ENCODE data around the gene ASIC4. TPM values are rescaled to one million over a fixed set of nuclear protein-coding genes. Genes with fewer than 3 reads are reported as not detected.

The ASIC4 gene
- total and polyA plus RNA-seq, 2 of the 4 experiments (the other 2 are of a cell fraction), result 0.10 TPM; not detected in 1

DNA sequence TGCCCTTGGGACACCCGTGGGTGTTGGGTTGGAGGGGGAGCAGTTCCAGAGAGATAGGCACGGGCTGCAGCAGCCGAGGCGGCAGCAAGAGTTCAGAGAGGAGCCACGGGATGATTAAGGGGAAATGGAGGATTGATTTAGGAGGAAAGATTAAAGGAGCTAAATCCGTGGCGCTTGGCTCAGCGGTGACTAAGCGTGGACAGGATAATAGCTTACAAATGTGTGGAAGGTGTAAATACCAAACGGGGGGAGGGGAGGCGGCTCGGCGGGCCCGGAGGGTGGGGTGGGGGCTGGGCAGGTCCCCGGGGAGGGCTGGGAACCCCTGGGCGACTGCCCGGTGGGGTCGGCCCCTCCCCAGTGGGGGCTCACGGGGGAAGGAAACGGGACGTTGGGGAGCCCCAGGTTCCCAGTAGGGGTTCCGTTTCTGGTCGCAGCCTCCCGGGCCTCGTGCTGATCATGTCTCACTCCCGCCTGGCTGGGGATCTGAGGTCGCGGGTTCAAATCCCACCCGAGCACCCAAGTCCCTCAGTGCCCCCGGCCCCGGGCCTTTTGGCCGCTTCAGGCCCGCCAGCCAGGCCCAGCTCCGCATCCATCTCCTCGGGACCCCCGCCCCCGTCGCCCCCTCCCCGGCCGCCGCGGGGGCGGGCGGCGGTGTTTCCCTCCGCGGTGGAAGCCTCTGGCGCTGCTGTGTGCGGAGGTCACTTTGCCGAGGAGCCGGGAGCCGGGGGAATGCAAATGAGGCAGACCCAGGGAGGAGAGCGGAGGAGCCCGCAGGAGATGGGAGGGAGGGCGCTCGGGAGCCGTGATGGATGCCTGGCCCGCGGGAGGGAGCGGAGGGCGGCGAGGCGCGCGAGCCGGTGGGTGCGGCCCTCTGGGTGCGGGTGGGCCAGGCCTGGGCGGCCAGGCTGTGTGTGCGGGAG lies 8.1 kb downstream of the ASIC4 start:
- no peak overlapping the region for H3K23ac ChIP-seq (ENCODE audit: low read depth, low read length)
- 0 out of 2 replicates have a peak overlapping the region, but pooled peaks have one; percentile 8 for H3K18ac ChIP-seq (ENCODE audit: low read depth, low read length)
- H2BK5ac ChIP-seq (ENCODE audit: low read depth, low read length, poor library complexity, severe bottlenecking), result peak overlapping the region; percentile 73
- H3K36me3 ChIP-seq (ENCODE audit: control insufficient read depth, insufficient read depth, low read length), result no peaks in the 10 kb centered on the region
- in situ Hi-C loops (cut with MboI; ENCODE audit: low sequenced_read_pairs) (no loop called here), intact Hi-C loops (cut with micrococcal nuclease) (loop anchor here (5.0 kb wide), 1 partner anchor 65 kb away; no protein-coding TSS in a partner anchor), dilution Hi-C loops (cut with HindIII; ENCODE audit: low sequenced_read_pairs, unreplicated experiment) (no loop called here)
- H3K27me3 ChIP-seq (ENCODE audit: control insufficient read depth, insufficient read depth, low read length), result peaks cover 34% of the 10 kb centered on the region
- H4K8ac ChIP-seq (ENCODE audit: low read depth in 2 of 2, low read length in 2 of 2), result peak overlapping the region; percentile 22 to 55; a peak in 3 of 4 replicates
- H2AK9ac ChIP-seq (replicated peaks; ENCODE audit: low read depth, low read length, poor library complexity), result peak overlapping the region; percentile 87
- POLR2A ChIA-PET (ENCODE audit: unreplicated experiment), result no interaction called here
- H3K4me2 ChIP-seq (ENCODE audit: low read depth, low read length), result peak overlapping the region; percentile 50
- no peak overlapping the region for H3K4me3 ChIP-seq (ENCODE audit: insufficient read depth, low read depth, low read length)
- BruUV-seq (replicated peaks), result no TSS peak
- peak overlapping the region; percentile 88 for H2AFZ ChIP-seq (replicated peaks; ENCODE audit: low read length, poor library complexity)
- no peak overlapping the region for H3K9ac ChIP-seq (ENCODE audit: low read depth, low read length)
- peak overlapping the region; percentile 57 for H4K91ac ChIP-seq (ENCODE audit: insufficient read depth, low read depth, low read length)
- H3K79me1 ChIP-seq (ENCODE audit: low read depth in 1 of 2, low read length in 2 of 2), result no peaks in the 10 kb centered on the region
- H3K9me3 ChIP-seq (ENCODE audit: control insufficient read depth, insufficient read depth, low read length), result no peaks in the 10 kb centered on the region
- CTCF ChIA-PET, result interaction anchor here (0.6 to 2.9 kb wide), 5 partner anchors 8 to 120 kb away, joined by 3 to 17 read pairs (median 9); a partner anchor contains a TSS
- peak overlapping the region; percentile 26 for H3K27ac ChIP-seq (ENCODE audit: insufficient read depth, low read length)
- DNase-seq (peak; percentile 64), ATAC-seq (ENCODE audit: low read depth) (peak; percentile 53)
- peak overlapping the region; percentile 59; the same call in 1 of the 2 replicates for H3K14ac ChIP-seq (replicated peaks; ENCODE audit: low read depth, low read length)
- H2BK15ac ChIP-seq (ENCODE audit: low read depth, low read length), result no peak overlapping the region
- H3K9me1 ChIP-seq (ENCODE audit: insufficient read depth, low read length), result no peaks in the 10 kb centered on the region
- whole genome bisulfite sequencing, 2 experiments (ENCODE audit: extremely low coverage in 2 of 2, insufficient read length in 1 of 2), result 10% methylated on average over 13 of the region's 70 CpGs; no CpG with 5 or more reads in 1 of the 2 experiments
- H4K20me1 ChIP-seq (ENCODE audit: insufficient read depth, low read length), result no peaks in the 10 kb centered on the region; the same call in 1 of the 2 replicates
- peak overlapping the region; percentile 46; the same call in 1 of the 2 replicates for H4K5ac ChIP-seq (ENCODE audit: low read depth, low read length)
- H2BK120ac ChIP-seq (ENCODE audit: low read depth, low read length), result peak overlapping the region; percentile 71; the same call in 1 of the 2 replicates
- H3K56ac ChIP-seq (ENCODE audit: extremely low read depth, insufficient read depth, low read length), result no peak overlapping the region
- peak overlapping the region; percentile 76 for H3K4ac ChIP-seq (ENCODE audit: low read depth, low read length)
- peak overlapping the region; percentile 27; the same call in 1 of the 2 replicates for H2BK20ac ChIP-seq (ENCODE audit: low read depth, low read length)
- H3K4me1 ChIP-seq (ENCODE audit: control insufficient read depth, insufficient read depth, low read length), result peaks cover 16% of the 10 kb centered on the region
- H2AK5ac ChIP-seq (ENCODE audit: low read depth, low read length), result no peak overlapping the region
- no peak for TF ChIP-seq MAFK (IDR thresholded peaks at IDR 0.05; ENCODE audit: low read depth, low read length)
- TF ChIP-seq, protein P1, sequence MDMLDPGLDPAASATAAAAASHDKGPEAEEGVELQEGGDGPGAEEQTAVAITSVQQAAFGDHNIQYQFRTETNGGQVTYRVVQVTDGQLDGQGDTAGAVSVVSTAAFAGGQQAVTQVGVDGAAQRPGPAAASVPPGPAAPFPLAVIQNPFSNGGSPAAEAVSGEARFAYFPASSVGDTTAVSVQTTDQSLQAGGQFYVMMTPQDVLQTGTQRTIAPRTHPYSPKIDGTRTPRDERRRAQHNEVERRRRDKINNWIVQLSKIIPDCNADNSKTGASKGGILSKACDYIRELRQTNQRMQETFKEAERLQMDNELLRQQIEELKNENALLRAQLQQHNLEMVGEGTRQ (IDR thresholded peaks at IDR 0.05; ENCODE audit: low read depth, low read length), result no peak
- TF ChIP-seq ELK1 (IDR thresholded peaks at IDR 0.05; ENCODE audit: borderline replicate concordance, low read depth, low read length), result no peak
- no peak for TF ChIP-seq CEBPB (IDR thresholded peaks at IDR 0.05; ENCODE audit: low read depth, low read length)
- TF ChIP-seq CTCF (conservative IDR thresholded peaks at IDR 0.05; ENCODE audit: low read depth, low read length), result no peak
- no peak for TF ChIP-seq RAD21 (IDR thresholded peaks at IDR 0.05; ENCODE audit: low read length)
- no peak for TF ChIP-seq NFE2L2 (IDR thresholded peaks at IDR 0.05; ENCODE audit: low read depth, low read length)
- TF ChIP-seq CHD1 (IDR thresholded peaks at IDR 0.05; ENCODE audit: low read depth, low read length), result no peak
- TF ChIP-seq POLR2A (IDR thresholded peaks at IDR 0.05; ENCODE audit: low read depth, low read length), result no peak
- no peak for TF ChIP-seq MXI1 (IDR thresholded peaks at IDR 0.05; ENCODE audit: borderline replicate concordance, low read depth, low read length)
- 0 out of 2 replicates have a peak, but pooled peaks have one; percentile 26 for TF ChIP-seq FOS (IDR thresholded peaks at IDR 0.05; ENCODE audit: low read depth, low read length)
- TF ChIP-seq RFX5 (IDR thresholded peaks at IDR 0.05; ENCODE audit: low read depth, low read length), result no peak
- TF ChIP-seq MAZ (IDR thresholded peaks at IDR 0.05; ENCODE audit: borderline replicate concordance, low read depth, low read length), result 0 out of 2 replicates have a peak, but pooled peaks have one; percentile 27
